Hematopoietic multipotent progenitor cell treated with erythropoietin and hydrocortisone succinate and interleukin-3 and kit ligand, for 4 days (in vitro differentiated cells): ENCODE data around the gene ZC3H4.
"Not testable (repeated sequence)": the region's sequence is repeated elsewhere in the genome, so short reads cannot be mapped to it uniquely, and the experiment has no call there.

ENCODE experiments used
- DNase-seq: peaks from one replicate; pipeline ENCODE4 v3.0.0-alpha.2; 2015

ZC3H4 gene

DNA sequence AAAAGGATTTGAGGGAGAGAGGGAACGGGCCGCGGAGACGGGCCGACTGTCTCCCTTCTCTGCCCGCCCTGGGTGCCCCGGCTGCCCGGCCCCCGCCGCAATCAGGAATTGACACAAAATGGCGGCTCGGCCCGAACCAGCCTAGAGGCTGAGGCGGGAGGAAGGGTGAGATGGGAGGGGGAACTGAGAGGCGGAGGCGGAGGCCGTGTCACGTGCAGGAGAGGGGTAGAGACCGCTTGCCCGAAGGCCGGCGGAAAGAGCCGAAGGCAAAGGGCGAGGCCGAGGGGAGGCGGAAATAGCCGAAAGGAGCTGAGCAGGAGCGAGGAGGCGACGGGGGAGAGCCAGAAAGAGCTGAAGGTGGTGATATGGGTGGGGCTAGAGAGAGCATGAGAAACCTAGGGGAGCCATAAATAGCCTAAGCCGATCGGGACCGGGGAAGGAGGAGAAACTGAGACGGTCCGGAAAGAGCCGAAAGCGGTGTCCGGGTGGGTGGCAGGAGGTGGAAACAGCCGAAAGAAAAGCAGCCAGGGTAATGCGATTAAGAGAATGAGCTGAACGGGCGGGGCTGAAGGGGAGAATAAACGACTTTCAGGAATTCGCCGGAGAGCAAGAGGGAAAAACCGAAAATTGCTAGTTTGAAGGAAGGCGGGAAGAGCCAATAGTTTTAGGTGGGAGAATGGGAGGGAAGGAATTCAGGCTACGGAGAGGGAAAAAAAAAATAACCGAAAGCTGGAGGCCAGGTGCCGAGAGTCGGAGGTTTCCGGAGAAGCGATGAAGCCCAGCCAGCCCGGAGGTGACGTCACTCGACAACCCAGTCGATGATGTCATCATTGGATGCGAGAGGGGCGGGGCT is at the start of gene ZC3H4:
ZC3H4 (minus strand) TSS at position 780 of the 853 bp plus-strand sequence. CDS start 1,192 bp downstream, outside the sequence.
- DNase-seq = peak; percentile 100

DNA sequence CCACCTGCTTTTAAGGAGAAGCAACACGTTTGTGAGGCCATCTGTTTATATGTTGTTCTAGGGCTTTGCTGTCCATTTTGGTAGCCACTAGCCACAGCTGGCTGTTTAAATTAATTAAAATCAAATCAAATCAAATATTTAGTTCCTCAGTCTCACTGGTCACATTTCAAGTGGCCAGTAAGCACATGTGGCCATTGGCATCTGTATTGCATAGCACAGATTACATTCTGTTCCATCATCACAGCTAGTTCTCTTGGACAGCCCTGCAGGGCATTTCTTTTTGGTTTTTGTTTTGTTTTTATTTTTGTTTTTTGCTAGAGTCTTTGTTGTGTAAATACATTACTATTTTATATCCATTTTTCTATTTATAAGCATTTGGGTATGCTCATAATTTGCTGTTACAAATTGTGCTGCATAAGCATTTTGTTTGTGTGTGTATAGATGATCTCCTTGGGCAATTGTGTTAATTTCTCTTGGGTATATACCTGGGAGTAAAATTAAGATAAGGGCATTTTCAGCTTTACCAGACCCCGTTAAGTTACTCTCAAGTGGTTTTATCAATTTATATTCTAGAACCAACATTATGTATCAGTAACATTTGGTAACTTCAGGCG is 48.4 kb upstream of the ZC3H4 start:
- no peak for DNase-seq

DNA sequence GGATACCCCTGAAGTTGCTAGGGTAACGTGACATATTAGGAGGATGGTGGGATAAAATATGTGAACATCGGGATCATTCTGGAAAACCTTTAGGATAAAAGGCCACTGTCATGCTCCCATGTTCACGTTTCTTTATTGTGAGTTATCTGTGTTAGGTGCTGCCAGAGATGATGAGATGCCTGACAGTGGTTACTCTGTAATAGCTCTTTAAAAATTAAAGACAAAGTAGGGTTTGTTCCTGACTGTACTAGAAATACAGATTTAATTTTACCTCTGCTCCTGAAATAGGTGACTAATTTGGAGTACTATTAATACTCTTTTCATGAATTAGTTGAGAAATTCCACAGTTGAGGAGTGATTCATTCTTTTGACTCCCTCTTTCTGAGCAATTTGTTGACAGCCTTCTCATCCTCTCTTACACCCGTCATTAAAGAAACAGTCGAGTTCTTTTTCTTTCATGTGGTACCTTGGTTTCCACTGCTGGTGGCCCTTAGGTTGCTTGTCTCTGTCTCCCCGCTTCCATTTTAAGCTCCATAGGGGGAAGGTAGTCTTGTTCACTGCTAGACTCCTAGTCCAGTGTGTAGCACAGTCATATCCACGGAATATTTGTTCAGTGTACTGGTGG is 45.4 kb upstream of the ZC3H4 start:
- DNase-seq = no peak

DNA sequence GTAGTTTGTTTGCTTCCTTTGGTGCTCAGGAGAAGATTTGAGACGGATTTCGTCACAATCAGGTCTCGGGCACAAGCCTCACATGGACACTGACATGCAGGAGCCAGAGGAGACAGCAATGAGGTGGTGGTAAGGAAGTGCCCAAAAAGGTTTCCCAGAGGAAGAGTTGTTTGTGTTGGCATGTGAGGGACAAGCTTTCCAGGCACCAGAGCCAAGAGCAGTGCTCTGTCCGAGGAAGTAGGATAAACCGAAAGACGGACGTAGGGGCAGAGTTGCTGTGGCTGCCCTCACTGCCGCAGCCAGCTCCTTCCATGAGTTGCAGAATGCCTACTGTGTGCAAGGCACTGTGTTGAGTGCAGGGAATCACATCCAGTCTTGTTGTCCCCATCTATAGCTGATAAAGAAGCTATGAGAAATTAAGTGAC is 44.8 kb upstream of the ZC3H4 start:
- DNase-seq = no peak

DNA sequence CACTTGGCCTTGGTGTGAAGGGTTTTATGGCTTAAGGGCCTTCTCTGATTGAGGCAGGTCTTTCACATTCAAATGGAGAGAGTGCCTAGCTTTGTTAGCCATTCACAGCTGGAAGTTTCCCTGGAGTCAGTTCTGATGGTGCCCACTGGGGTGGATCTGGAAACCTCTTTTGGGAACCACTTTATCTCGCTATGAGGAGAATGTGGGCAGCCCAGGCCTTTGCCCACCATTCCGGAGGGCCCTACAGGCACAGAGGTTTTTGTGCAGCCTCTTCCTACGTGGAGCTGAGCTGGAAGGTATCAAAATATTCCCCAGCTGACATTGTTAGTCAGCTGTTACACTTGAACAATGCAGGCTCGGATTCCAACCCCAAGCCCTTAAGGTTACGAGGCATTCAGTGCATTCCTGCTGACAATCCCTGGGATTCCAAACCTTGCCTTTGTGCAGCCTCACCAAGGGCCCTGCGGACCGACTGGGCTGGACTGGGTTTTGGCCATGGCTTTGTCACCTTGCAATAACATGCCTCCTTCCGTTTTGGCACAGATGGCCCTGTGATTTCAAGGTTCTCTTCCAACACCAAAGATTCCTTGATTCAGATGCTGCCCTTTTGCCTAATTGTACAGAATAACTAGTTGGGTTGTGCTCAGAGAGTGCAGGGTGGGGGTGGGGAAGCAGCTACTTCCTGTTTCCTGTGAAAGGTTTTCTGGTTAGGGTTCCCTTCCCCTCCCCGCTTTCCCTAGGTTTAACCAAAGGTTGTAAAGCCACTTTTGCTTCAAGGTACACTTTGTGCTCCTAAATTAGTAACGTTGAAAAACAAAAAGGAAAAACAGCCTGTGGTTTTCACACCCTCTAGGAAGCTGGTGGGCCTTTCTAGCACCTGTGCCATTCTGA is 44.1 kb upstream of the ZC3H4 start:
- DNase-seq = peak; percentile 76

DNA sequence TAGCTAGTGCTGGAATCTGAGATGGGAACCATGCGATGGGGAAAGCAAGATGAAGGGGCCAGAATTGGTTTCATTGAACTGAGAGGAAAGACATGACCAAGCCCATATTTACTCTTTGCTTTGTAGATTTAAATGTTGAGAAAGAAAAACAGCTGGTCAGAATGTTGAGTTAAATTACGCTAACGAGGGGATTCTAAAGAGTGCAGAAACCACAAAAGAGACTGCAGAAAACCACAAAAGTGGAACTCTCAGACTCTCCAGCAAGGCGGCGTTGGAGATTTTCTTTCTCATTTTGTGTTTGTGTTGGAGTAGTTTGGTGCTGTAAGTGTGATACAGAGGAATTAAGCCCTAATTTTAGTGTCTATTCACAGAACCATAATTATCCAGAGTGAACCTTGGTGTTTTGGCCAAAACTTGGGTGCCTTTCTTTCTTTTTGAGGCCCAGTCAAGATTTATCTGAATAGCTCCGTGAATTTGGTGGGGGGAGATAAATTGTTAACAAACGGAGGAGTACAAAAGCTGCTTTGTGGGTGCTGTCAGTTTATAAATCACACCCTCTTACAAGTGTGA is 43.4 kb upstream of the ZC3H4 start:
- DNase-seq = peak; percentile 82

DNA sequence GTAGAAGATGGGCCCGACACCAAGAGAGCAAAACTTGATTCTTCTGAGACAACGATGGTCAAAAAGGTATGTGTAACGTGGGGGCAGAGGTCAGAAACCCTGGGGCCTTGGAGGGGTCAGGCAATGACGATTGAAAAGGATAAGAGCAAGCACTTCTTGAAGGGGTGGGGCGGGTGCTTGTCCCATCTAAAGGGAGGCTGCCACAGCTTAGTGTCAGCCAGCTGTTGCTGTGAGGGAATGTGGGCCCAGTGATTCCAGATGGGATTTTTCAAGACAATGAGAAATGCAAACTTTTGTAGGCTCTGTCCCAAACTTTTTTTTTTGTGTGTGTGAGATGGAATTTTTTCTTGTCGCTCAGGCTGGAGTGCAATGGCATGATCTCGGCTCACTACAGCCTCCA is 41.6 kb upstream of the ZC3H4 start:
- DNase-seq = no peak

DNA sequence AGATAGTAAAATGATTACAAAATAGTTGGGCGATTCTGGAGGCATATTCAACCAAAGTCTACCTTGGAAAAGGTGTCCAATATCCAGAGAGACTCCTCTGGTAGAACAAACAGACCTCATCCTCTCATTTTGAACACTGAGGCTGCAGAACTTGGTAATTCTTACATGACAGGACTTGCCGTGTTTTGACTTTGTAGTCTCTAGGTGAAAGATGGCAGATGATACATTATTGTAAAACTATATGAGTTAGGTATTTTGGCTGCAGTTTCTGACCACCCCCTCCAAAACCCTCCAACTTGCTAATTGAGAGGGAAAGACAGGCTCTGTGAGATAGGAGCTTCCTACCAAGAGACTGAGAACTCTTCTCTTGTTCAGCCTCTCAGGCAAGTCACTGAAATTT is 39.7 kb upstream of the ZC3H4 start:
- no peak for DNase-seq

DNA sequence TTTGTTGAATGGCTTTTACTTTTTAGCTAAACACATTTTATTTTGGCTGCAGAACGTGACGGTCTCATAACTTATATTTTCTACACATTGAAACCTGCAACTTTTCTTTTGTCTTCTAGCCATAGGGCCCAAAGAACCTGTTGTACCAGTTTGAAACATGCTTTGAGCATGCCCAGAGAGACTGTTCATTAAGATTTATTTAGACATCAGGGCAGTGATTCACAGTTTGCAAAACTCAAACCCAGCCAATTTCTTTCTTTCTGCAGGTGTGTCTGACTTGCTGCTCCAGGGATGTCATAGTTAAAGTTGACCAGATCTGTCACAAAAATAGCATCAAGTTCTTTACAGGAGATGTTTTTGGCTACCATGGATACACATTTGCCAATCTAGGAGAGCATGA is 39.1 kb upstream of the ZC3H4 start:
- DNase-seq = no peak

DNA sequence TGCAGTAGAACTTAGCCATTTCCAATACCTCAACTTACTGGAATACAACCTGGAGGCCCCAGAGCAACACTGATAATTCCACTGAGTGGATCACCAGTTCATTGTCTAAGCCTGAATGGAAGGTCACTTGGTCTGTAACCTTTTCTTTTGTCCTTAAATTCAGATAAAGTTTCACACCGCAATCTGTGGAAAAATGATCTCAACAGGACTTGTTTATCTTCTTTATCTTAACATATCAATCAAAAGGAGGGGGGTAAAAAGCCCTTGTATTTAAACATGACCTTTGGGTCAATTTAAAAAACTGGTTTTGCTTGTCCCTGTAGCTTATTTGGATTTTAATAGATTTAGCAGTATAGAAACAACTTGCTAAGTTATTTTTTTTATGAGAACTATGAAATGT is 38.6 kb upstream of the ZC3H4 start:
- no peak for DNase-seq

DNA sequence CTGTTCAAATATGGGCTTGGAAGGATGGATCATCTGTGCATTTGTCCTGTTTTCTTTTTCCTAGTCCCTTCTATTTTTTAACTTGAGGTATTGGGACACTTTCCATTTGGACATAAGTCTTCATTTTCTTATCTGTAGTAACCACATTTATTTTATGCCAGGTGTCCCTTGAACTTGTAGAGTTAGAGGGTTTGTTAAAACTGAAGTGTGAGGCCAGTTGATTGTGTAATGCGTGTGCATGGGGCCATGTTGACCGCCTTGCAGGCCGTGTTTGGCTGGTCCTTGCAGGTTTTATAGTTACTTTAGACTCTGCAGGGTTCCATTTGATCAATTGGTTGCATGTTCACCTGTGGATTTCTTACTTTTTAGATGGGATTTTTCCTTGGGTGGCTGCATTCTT is 38.1 kb upstream of the ZC3H4 start:
- peak; percentile 34 for DNase-seq

DNA sequence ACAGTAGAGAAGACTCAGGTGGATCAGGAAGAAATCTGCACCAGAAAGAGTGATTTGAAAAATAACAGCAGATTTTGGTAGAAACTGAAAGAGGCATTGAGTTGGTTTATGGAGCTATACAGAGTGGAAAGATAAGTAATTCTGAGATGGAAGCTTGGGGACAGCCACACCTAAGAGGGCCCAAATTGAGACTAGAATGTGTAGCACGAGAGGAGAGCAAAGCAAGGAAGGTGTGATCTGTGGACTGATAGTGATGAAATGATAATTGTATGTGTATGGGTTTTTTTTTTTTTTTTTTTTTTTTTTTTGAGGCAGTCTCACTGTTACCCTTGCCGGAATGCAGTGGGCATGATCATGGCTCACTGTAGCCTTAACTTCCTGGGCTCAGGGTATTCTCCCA is 33.3 kb upstream of the ZC3H4 start:
- no peak for DNase-seq

DNA sequence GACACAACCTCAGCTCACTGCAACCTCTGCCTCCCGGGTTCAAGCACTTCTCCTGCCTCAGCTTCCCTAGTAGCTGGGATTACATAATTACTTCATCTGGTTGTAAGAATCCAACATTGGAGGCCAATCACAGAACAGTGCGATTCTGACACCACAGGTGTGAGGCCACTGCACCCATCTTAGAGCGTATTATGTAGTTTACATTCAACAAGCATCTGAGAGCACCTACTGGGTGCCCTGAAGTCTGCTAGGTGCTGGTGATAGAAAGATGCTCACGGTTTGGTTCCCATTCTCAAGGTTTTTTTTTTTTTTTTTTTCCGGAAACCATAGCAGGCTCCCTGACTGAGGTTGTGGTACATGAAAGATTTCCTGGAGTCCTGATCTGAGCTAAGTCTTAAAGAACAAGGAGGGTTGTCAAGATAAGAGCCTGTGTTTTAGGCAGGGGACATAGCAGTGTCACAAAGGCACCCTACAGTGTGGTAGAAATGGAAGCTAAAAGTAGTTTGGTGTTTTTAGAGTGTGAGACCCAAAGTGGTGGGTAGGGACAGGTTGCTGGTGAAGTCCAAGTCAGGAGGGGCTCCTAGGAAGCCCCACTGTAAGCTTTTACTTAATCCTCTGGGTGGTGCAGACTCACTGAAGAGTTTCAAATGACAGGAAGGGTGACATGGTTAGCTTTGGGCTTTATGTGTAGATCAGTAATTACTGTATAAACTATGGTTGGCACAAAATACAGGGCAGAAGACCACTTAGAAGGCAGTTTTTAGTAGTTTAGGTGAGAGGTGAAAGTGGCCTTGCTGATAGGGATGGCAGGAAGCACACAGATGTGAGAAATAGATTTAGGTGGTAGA is 32.3 kb upstream of the ZC3H4 start:
- DNase-seq = no peak

DNA sequence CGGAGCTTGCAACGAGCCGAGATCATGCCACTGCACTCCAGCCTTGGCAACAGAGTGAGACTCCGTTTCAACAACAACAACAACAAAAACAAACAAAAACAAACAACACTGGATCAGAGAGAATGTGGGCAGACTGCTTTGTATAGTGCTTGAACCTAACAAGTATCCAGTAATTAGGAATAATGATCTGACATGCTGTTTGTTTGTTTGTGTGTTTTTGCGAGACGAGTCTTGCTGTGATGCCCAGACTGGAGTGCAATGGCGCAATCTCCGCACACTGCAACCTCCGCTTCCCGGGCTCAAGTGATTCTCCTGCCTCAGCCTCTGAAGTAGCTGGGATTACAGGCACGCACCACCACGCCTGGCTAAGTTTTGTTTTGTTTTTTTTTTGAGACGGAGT is 31.1 kb upstream of the ZC3H4 start:
- DNase-seq = no peak

DNA sequence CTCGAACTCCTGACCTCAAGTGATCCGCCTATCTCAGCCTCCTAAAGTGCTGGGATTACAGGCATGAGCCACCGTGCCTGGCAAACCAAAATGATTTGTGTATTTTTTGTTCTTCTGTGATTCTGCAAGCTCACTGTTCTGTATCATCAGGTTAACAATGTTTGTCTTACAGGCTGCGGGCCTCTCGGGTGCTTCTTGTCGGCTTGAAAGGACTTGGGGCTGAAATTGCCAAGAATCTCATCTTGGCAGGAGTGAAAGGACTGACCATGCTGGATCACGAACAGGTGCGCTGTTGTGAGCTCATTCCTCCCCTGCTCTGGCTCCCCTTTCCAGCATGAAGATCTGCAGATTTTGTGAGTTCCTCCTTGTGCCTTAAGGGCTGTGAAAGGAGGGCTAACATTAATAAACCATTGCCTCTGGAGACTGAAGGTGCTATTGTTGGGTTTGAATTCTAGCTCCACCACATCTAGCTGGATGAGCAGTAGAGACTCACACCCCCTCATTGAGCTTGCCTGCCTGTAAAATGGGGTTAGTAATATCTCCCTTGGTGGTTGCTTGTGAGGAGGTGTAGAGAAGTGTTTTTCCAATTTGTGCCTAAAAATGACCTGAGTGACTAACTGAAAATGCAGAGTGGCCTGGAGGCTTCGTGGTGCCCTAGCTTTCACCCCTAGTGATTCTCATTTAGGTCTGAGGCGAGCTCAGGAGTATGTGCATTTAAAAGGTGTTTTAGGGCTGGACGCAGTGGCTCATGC is 29.9 kb upstream of the ZC3H4 start:
- DNase-seq = no peak

DNA sequence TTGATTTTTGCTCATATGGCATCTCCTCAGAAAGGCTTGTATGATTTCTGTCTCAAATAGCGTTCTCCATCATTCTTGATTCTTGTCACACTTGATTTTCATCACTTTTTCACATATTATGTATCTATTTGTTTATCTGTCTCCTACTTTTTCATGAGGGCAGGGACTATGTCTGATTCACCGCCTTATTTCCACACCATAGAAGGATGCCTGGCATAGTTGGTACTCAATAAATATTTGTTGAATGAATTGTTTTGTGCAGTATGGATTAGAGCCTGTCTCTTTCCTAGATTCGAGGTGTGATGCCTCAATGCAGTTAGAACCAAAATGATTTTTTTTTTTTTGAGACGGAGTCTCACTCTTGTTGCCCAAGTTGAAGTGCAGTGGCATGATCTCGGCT is 29.2 kb upstream of the ZC3H4 start:
- DNase-seq = no peak

DNA sequence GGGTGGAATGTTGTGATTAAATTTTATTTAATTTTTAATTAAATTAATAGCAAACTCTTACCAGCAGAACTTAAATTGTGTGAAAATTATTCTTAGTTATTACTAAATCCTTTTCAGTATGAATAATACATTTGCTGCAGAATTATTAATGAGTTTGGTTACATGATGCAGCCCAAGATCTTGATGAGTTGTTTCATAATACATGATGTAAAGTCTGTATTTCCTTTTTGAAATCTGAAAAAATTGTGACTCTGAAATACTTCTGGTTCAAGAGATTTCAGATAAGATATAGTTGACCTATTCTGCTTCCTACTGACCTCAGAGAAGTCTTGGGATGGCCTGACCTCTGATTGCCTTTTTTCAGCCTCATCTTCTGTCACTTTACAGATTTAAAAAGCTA is 28.1 kb upstream of the ZC3H4 start:
- peak; percentile 29 for DNase-seq

DNA sequence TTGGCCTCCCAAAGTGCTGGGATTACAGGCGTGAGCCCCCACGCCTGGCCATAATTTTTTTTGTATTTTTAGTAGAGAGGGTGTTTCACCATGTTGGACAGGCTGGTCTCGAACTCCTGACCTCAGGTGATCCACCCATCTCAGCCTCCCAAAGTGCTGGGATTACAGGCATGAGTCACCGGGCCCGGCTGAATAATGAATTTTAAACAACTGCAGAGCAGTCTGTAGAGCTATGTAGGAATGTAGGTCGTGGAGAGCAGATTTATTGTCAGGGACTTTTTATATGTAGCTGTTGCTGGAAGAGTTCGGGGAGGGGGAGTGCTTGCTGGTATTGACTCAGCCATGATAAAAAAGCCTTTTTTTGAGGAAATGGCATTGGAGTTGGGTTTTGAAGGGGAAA is 27.7 kb upstream of the ZC3H4 start:
- DNase-seq = not testable (repeated sequence)

DNA sequence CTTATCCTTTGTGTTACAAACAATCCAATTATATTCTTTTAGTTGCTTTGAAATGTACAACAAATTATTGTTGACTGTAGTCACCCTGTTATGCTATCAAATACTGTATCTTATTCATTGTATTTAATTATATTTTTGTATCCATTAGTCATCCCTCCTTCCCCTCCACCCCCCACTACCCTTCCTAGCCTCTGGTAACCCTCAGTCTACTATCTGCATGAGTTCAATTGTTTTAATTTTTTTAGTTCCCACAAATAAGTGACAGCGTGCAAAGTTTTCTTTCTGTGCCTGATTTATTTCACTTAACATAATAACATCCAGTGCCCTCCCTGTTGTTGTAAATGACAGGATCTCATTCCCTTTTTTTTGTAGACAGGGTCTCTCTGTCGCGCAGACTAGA is 21.6 kb upstream of the ZC3H4 start:
- DNase-seq = no peak

DNA sequence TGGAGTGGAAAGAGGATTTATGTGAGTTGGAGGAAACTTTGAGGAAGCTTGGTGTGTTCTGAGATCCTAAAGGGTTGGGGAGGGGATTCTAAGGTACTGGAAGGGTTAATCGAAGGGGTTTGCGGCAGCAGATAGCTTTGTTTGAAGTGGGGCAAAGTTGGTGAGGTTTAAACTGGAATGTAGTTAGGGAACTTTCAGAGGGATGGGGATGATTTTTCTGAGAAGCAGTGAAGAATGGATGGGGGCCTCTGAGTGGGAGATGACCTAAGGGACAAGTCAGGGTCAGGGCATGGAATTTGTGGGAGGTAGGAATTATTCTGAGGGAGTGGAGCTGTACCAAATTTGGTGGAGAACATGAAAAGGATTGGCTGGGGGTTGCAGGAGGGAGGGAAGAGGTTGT is 21.0 kb upstream of the ZC3H4 start:
- no peak for DNase-seq

DNA sequence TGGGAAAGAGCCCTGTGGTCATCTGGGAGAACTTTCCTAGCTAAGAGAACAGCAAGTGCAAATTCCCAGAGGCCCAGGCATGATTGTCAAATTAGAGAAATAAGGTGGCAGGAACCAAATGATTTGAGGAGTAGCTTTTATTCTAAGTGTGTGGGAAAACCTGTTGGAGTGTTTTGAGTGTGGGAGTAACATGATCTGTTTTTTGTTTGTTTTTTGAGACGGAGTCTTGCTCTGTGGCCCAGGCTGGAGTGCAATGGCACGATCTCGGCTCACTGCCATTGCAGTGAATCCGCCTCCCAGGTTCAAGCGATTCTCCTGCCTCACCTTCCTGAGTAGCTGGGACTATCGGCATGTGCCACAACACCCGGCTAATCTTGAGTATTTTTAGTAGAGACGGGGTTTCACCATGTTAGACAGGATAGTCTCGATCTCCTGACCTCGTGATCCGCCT is 19.5 kb upstream of the ZC3H4 start:
- DNase-seq = no peak
